CD14-positive monocyte (primary cell): ENCODE measurements around the gene TNNI3K. TPM values are rescaled to one million over a fixed set of nuclear protein-coding genes. Genes with fewer than 3 reads are reported as not detected.

Experiments used
- DNase-seq, 3 donors: peaks; one replicate each; pipeline ENCODE4 v3.0.0-alpha.2; 2011 to 2022
- H2AFZ ChIP-seq: 2 replicates; pipeline ENCODE4 v1.6.0; 2012; ENCODE audit warnings: mild to moderate bottlenecking, low read depth, low read length, inconsistent platforms; ENCODE audit not compliant: insufficient read depth, poor library complexity, severe bottlenecking
- H3K27ac ChIP-seq, 2 donors: 1 replicate in 1 of 2; 2 replicates in 1 of 2; pipeline ENCODE4 v1.5.1; 2012 to 2013; ENCODE audit warnings: low read length in 2 of 2, control low read depth in 1 of 2, inconsistent platforms in 1 of 2, low read depth in 1 of 2, mild to moderate bottlenecking in 1 of 2
- H3K27me3 ChIP-seq, 2 donors: one replicate each; pipeline versions ENCODE4 v1.6.0 to v1.6.1; 2011 to 2013; ENCODE audit warnings: low read length in 2 of 2; ENCODE audit not compliant: control insufficient read depth in 2 of 2, insufficient read depth in 2 of 2
- H3K36me3 ChIP-seq, 2 donors: replicated peaks in 1 of 2; 1 replicate in 1 of 2; 2 replicates in 1 of 2; pipeline versions ENCODE4 v1.5.1 to v1.6.1; 2012 to 2013; ENCODE audit warnings: low read length in 2 of 2, control low read depth in 1 of 2, inconsistent platforms in 1 of 2, mild to moderate bottlenecking in 1 of 2; ENCODE audit not compliant: insufficient read depth in 2 of 2, control insufficient read depth in 1 of 2
- H3K4me1 ChIP-seq, 2 donors: 1 replicate in 1 of 2; 2 replicates in 1 of 2; pipeline versions ENCODE4 v1.5.1 to v1.6.1; 2012 to 2013; ENCODE audit warnings: low read length in 2 of 2, control low read depth in 1 of 2, inconsistent platforms in 1 of 2, mild to moderate bottlenecking in 1 of 2, moderate library complexity in 1 of 2; ENCODE audit not compliant: insufficient read depth in 2 of 2, control insufficient read depth in 1 of 2
- H3K4me2 ChIP-seq: replicated peaks from 2 replicates; pipeline ENCODE3; 2012; ENCODE audit warnings: low read length, moderate library complexity, mild to moderate bottlenecking; ENCODE audit not compliant: poor library complexity, severe bottlenecking; ENCODE audit errors: extremely low read depth
- H3K4me3 ChIP-seq, 3 experiments: fragments of 200-600 bp in 1 of 3; sonication (generic) in 1 of 3; replicated peaks in 1 of 3; 1 replicate in 2 of 3; 2 replicates in 1 of 3; pipeline ENCODE4 v1.5.1; 2011 to 2013; ENCODE audit warnings: low read length in 3 of 3, mild to moderate bottlenecking in 3 of 3, control low read depth in 2 of 3, low read depth in 2 of 3, inconsistent platforms in 1 of 3, moderate library complexity in 1 of 3
- H3K79me2 ChIP-seq: 2 replicates; pipeline ENCODE4 v1.6.0; 2012; ENCODE audit warnings: mild to moderate bottlenecking, control low read depth, inconsistent platforms, low read length, moderate library complexity; ENCODE audit not compliant: insufficient read depth
- H3K9ac ChIP-seq: 2 replicates; pipeline ENCODE4 v1.6.0; 2017; ENCODE audit warnings: low read length, mild to moderate bottlenecking; ENCODE audit not compliant: insufficient read depth, poor library complexity, severe bottlenecking
- H3K9me3 ChIP-seq, 2 donors: replicated peaks in 1 of 2; 1 replicate in 1 of 2; 2 replicates in 1 of 2; pipeline versions ENCODE4 v1.5.1 to v1.6.1; 2012 to 2013; ENCODE audit warnings: low read length in 2 of 2, control low read depth in 1 of 2; ENCODE audit not compliant: control insufficient read depth in 1 of 2, insufficient read depth in 1 of 2
- H4K20me1 ChIP-seq: 2 replicates; pipeline ENCODE4 v1.6.0; 2012; ENCODE audit warnings: mild to moderate bottlenecking, low read length, control low read depth, moderate library complexity; ENCODE audit not compliant: insufficient read depth
- H3K27ac Mint-ChIP-seq, 7 donors: one replicate each; pipeline ENCODE4 v1.8.0; 2020; ENCODE audit warnings: mild to moderate bottlenecking in 7 of 7, mixed read lengths in 7 of 7, moderate library complexity in 6 of 7, inconsistent platforms in 2 of 7
- H3K27me3 Mint-ChIP-seq, 3 donors: one replicate each; pipeline ENCODE4 v1.8.0; 2021 to 2022; ENCODE audit warnings: low read depth in 3 of 3, mild to moderate bottlenecking in 3 of 3, mixed read lengths in 3 of 3, moderate library complexity in 3 of 3, inconsistent platforms in 1 of 3
- H3K36me3 Mint-ChIP-seq, 2 donors: one replicate each; pipeline ENCODE4 v1.8.0; 2020; ENCODE audit warnings: mixed read lengths in 2 of 2, inconsistent platforms in 1 of 2, mild to moderate bottlenecking in 1 of 2
- H3K4me1 Mint-ChIP-seq: one replicate; pipeline ENCODE4 v1.8.0; 2020; ENCODE audit warnings: mild to moderate bottlenecking, mixed read lengths
- H3K4me3 Mint-ChIP-seq, 2 donors: one replicate each; pipeline ENCODE4 v1.8.0; 2020; ENCODE audit warnings: mild to moderate bottlenecking in 2 of 2, mixed read lengths in 2 of 2, moderate library complexity in 1 of 2
- H3K9me3 Mint-ChIP-seq, 7 donors: one replicate each; pipeline ENCODE4 v1.8.0; 2020 to 2022; ENCODE audit warnings: mixed read lengths in 7 of 7, mild to moderate bottlenecking in 6 of 7, moderate library complexity in 6 of 7, inconsistent platforms in 2 of 7
- CTCF ChIP-seq: fragments of 200-600 bp; IDR thresholded peaks from one replicate; pipeline ENCODE4 v1.8.0; 2022; ENCODE audit warnings: antibody characterized with exemption, mild to moderate bottlenecking
- WGBS: methylation state at CpG from one replicate; pipeline ENCODE4 v1.1.5; 2013; ENCODE audit warnings: missing lambda C conversion rate; ENCODE audit not compliant: insufficient coverage; 5-methylcytosine and 5-hydroxymethylcytosine counted together
- intact Hi-C, 2 donors: fragments of 100-400 bp; cut with micrococcal nuclease; formaldehyde crosslinking; loops; one replicate each; pipeline versions ENCODE4 v1.15.0 to v1.15.1; 2023
- polyA plus RNA-seq, 3 donors: library from polyadenylated mRNA; depleted of rRNA in 1 of 3; unstranded in 2 of 3; stranded (reverse) in 1 of 3; fragments of 300-500 nt in 2 of 3; fragments of >200 nt in 1 of 3; fragmentation: Illumina TruSeq in 2 of 3; gene quantifications; 1 replicate in 2 of 3; 2 replicates in 1 of 3; pipeline ENCODE4 v1.2.3, GENCODE V29; 2012 to 2021

Gene TNNI3K
- polyA plus RNA-seq, 3 donors = 0.51 TPM; not detected in 2

GRCh38 chr1:74222701-74223100 lies 12.5 kb upstream of the TNNI3K start:
- Histone ChIP-seq H3K4me1 (no peaks in the 10 kb centered on the region), H3K9me3 (peaks cover 14 to 24% of the 10 kb centered on the region in 2 donors), H3K9ac (no peak overlapping the region), H3K79me2 (no peaks in the 10 kb centered on the region), H3K36me3 (no peaks in the 10 kb centered on the region), H2AFZ (no peak overlapping the region), H3K27me3 (no peaks in the 10 kb centered on the region), H3K4me2 (no peak overlapping the region), H3K4me3 (no peak overlapping the region), H3K27ac (no peak overlapping the region), H4K20me1 (no peaks in the 10 kb centered on the region)
- no peak overlapping the region for H3K4me3 Mint-ChIP-seq
- H3K27me3 Mint-ChIP-seq = peaks cover 0 to 2% (median 0%) of the 10 kb centered on the region in 3 donors
- intact Hi-C loops = no loop called here
- no peak for DNase-seq
- no peak overlapping the region for H3K27ac Mint-ChIP-seq
- TF ChIP-seq CTCF = no peak
- peaks cover 5 to 31% (median 21%) of the 10 kb centered on the region in 7 donors for H3K9me3 Mint-ChIP-seq
- H3K4me1 Mint-ChIP-seq = no peaks in the 10 kb centered on the region
- H3K36me3 Mint-ChIP-seq = no peaks in the 10 kb centered on the region
- 95% methylated on average over 5 of the region's 5 CpGs for WGBS

- Histone ChIP-seq H3K4me3 (no peak overlapping the region), H3K27me3 (no peaks in the 10 kb centered on the region), H3K36me3 (no peaks in the 10 kb centered on the region), H3K4me2 (no peak overlapping the region), H3K9ac (no peak overlapping the region), H3K4me1 (no peaks in the 10 kb centered on the region), H4K20me1 (no peaks in the 10 kb centered on the region), H3K27ac (no peak overlapping the region), H2AFZ (no peak overlapping the region), H3K9me3 (peaks cover 14 to 27% of the 10 kb centered on the region in 2 donors), H3K79me2 (no peaks in the 10 kb centered on the region)
- intact Hi-C loops = no loop called here
- H3K4me3 Mint-ChIP-seq = no peak overlapping the region
- no peaks in the 10 kb centered on the region for H3K4me1 Mint-ChIP-seq
- peaks cover 0 to 2% (median 0%) of the 10 kb centered on the region in 3 donors for H3K27me3 Mint-ChIP-seq
- DNase-seq = no peak
- TF ChIP-seq CTCF = no peak
- H3K9me3 Mint-ChIP-seq = peaks cover 5 to 33% (median 21%) of the 10 kb centered on the region in 7 donors
- WGBS = 80% methylated on average over 3 of the region's 3 CpGs
- H3K36me3 Mint-ChIP-seq = no peaks in the 10 kb centered on the region
- no peak overlapping the region for H3K27ac Mint-ChIP-seq
Measured at GRCh38 chr1:74223453-74223852, 11.7 kb upstream of the TNNI3K start.
